ENCODE results near the gene RIMBP2. TPM values are rescaled to one million over a fixed set of nuclear protein-coding genes. Genes with fewer than 3 reads are reported as not detected.

The RIMBP2 gene
- total RNA-seq, 2 experiments from 2014 or later = not detected

- H3K4me3 Mint-ChIP-seq = no peak overlapping the region
- ATAC-seq (ENCODE audit: poor library complexity) = no peak
- intact Hi-C loops (cut with DNase I, micrococcal nuclease) = no loop called here
- H3K27me3 Mint-ChIP-seq = no peaks in the 10 kb centered on the region
- H3K27me3 ChIP-seq (ENCODE audit: control insufficient read depth in 1 of 2, insufficient read depth in 2 of 2, low read length in 2 of 2) = no peaks in the 10 kb centered on the region
- H3K36me3 Mint-ChIP-seq (ENCODE audit: low read depth) = no peaks in the 10 kb centered on the region
- no peak for TF ChIP-seq CTCF (IDR thresholded peaks at IDR 0.05)
- no peaks in the 10 kb centered on the region for H3K36me3 ChIP-seq (ENCODE audit: insufficient read depth, low read length)
- no peak overlapping the region for H3K27ac Mint-ChIP-seq
- no peak overlapping the region for H3K4me3 ChIP-seq (ENCODE audit: low read length)
- no peaks in the 10 kb centered on the region for H3K4me1 ChIP-seq (ENCODE audit: insufficient read depth, low read length)
- ChIA-PET CTCF (no interaction called here), POLR2A (no interaction called here)
- DNase-seq = no peak
- peaks cover 4 to 50% of the 10 kb centered on the region in 2 experiments for H3K9me3 ChIP-seq (ENCODE audit: control insufficient read depth in 1 of 2, insufficient read depth in 1 of 2, low read length in 2 of 2)
- peaks cover 5% of the 10 kb centered on the region for H3K9me3 Mint-ChIP-seq
- no peaks in the 10 kb centered on the region for H3K4me1 Mint-ChIP-seq (ENCODE audit: low read depth)
- H3K27ac ChIP-seq (ENCODE audit: low read depth in 1 of 2, low read length in 2 of 2) = no peak overlapping the region
These were observed 247.3 kb downstream of the RIMBP2 start for GRCh38 chr12:130468700-130469245.

- Histone ChIP-seq H3K4me3 (ENCODE audit: low read length) (no peak overlapping the region), H3K4me1 (ENCODE audit: insufficient read depth, low read length) (no peaks in the 10 kb centered on the region), H3K36me3 (ENCODE audit: insufficient read depth, low read length) (no peaks in the 10 kb centered on the region), H3K27me3 (ENCODE audit: control insufficient read depth in 1 of 2, insufficient read depth in 2 of 2, low read length in 2 of 2) (no peaks in the 10 kb centered on the region), H3K27ac (ENCODE audit: low read depth in 1 of 2, low read length in 2 of 2) (no peak overlapping the region), H3K9me3 (ENCODE audit: control insufficient read depth in 1 of 2, insufficient read depth in 1 of 2, low read length in 2 of 2) (peaks cover 4 to 51% of the 10 kb centered on the region in 2 experiments)
- H3K27me3 Mint-ChIP-seq = no peaks in the 10 kb centered on the region
- no peaks in the 10 kb centered on the region for H3K36me3 Mint-ChIP-seq (ENCODE audit: low read depth)
- no peak overlapping the region for H3K27ac Mint-ChIP-seq
- TF ChIP-seq CTCF (IDR thresholded peaks at IDR 0.05) = no peak
- CTCF ChIA-PET = no interaction called here
- POLR2A ChIA-PET = no interaction called here
- intact Hi-C loops (cut with DNase I, micrococcal nuclease) = no loop called here
- no peaks in the 10 kb centered on the region for H3K4me1 Mint-ChIP-seq (ENCODE audit: low read depth)
- H3K4me3 Mint-ChIP-seq = no peak overlapping the region
- DNase-seq (no peak), ATAC-seq (ENCODE audit: poor library complexity) (no peak)
- peaks cover 5% of the 10 kb centered on the region for H3K9me3 Mint-ChIP-seq
These were observed 247.9 kb downstream of the RIMBP2 start for GRCh38 chr12:130468186-130468585.

- no peak overlapping the region for H3K27ac Mint-ChIP-seq
- Histone ChIP-seq H3K4me3 (ENCODE audit: low read length) (no peak overlapping the region), H3K27me3 (ENCODE audit: control insufficient read depth in 1 of 2, insufficient read depth in 2 of 2, low read length in 2 of 2) (no peaks in the 10 kb centered on the region), H3K27ac (ENCODE audit: low read depth in 1 of 2, low read length in 2 of 2) (no peak overlapping the region), H3K36me3 (ENCODE audit: insufficient read depth, low read length) (no peaks in the 10 kb centered on the region), H3K9me3 (ENCODE audit: control insufficient read depth in 1 of 2, insufficient read depth in 1 of 2, low read length in 2 of 2) (peaks cover 4 to 73% of the 10 kb centered on the region in 2 experiments), H3K4me1 (ENCODE audit: insufficient read depth, low read length) (no peaks in the 10 kb centered on the region)
- ATAC-seq (ENCODE audit: poor library complexity) (no peak), DNase-seq (no peak)
- peaks cover 5% of the 10 kb centered on the region for H3K9me3 Mint-ChIP-seq
- ChIA-PET CTCF (no interaction called here), POLR2A (no interaction called here)
- no peak for TF ChIP-seq CTCF (IDR thresholded peaks at IDR 0.05)
- intact Hi-C loops (cut with DNase I, micrococcal nuclease) = no loop called here
- H3K4me3 Mint-ChIP-seq = no peak overlapping the region
- no peaks in the 10 kb centered on the region for H3K4me1 Mint-ChIP-seq (ENCODE audit: low read depth)
- no peaks in the 10 kb centered on the region for H3K36me3 Mint-ChIP-seq (ENCODE audit: low read depth)
- no peaks in the 10 kb centered on the region for H3K27me3 Mint-ChIP-seq
These were observed 250.5 kb downstream of the RIMBP2 start for GRCh38 chr12:130465626-130466025.
